ENCODE data around the gene WTAP. TPM values are rescaled to one million over a fixed set of nuclear protein-coding genes. Genes with fewer than 3 reads are reported as not detected.
A peak's percentile ranks its signal among the peaks of the same experiment; 100 is the strongest.

WTAP gene
- total RNA-seq, 4 donors from 2014 or later: 68.7 to 103 (median 85.3) TPM

- Histone ChIP-seq H3K4me1 (peaks cover 7% of the 10 kb centered on the region), H3K4me3 (no peak overlapping the region), H3K36me3 (peaks cover 90% of the 10 kb centered on the region), H3K27ac (no peak overlapping the region), H3K9me3 (no peaks in the 10 kb centered on the region), H3K27me3 (no peaks in the 10 kb centered on the region)
- 76% methylated on average over 3 of the region's 3 CpGs for WGBS
- no peak for DNase-seq (ENCODE audit: low spot score in 2 of 2)
- TF ChIP-seq EP300 (IDR thresholded peaks at IDR 0.05) (no peak), CTCF (IDR thresholded peaks at IDR 0.05) (no peak), POLR2A (IDR thresholded peaks at IDR 0.05) (no peak), POLR2AphosphoS5 (IDR thresholded peaks at IDR 0.05) (no peak)
These were observed 51.3 kb downstream of the WTAP start for GRCh38 chr6:159778542-159779103.

- H3K27me3 ChIP-seq: no peaks in the 10 kb centered on the region
- peaks cover 49% of the 10 kb centered on the region for H3K4me1 ChIP-seq
- no peak for TF ChIP-seq CTCF (IDR thresholded peaks at IDR 0.05)
- no peak for TF ChIP-seq POLR2AphosphoS5 (IDR thresholded peaks at IDR 0.05)
- no peak for TF ChIP-seq EP300 (IDR thresholded peaks at IDR 0.05)
- no peak for TF ChIP-seq POLR2A (IDR thresholded peaks at IDR 0.05)
- DNase-seq (ENCODE audit: low spot score in 2 of 2): no peak
- no peaks in the 10 kb centered on the region for H3K9me3 ChIP-seq
- peaks cover 34% of the 10 kb centered on the region for H3K36me3 ChIP-seq
- H3K27ac ChIP-seq: peak overlapping the region; percentile 91
- 25% methylated on average over 15 of the region's 15 CpGs for WGBS
- peak overlapping the region; percentile 79 for H3K4me3 ChIP-seq
These were observed 61.0 kb downstream of the WTAP start for GRCh38 chr6:159788276-159788675.

GRCh38 chr6:159788753-159789376, 61.6 kb downstream of the WTAP start:
- WGBS: under 1% methylated on average over 41 of the region's 60 CpGs
- peak in 1 of 2 donors; percentile 76 for DNase-seq (ENCODE audit: low spot score in 2 of 2)

GRCh38 chr6:159789377-159790148, 62.3 kb downstream of the WTAP start, which contains the start of gene TCP1:
TSS of gene TCP1 (minus strand) at chr6:159789602. CDS start at chr6:159789468, 134 bp downstream.
- H3K36me3 ChIP-seq: peaks cover 33% of the 10 kb centered on the region
- no peaks in the 10 kb centered on the region for H3K27me3 ChIP-seq
- TF ChIP-seq EP300 (IDR thresholded peaks at IDR 0.05): no peak
- TF ChIP-seq CTCF (IDR thresholded peaks at IDR 0.05): no peak
- peak; percentile 86 to 92 (median 89) for TF ChIP-seq POLR2AphosphoS5 (IDR thresholded peaks at IDR 0.05)
- TF ChIP-seq POLR2A (IDR thresholded peaks at IDR 0.05): peak; percentile 75 to 96
- peak within 1 kb of the TSS; percentile 79 for H3K4me3 ChIP-seq
- DNase-seq (ENCODE audit: low spot score in 2 of 2): peak; percentile 100
- peak within 1 kb of the TSS; percentile 91 for H3K27ac ChIP-seq
- WGBS: under 1% methylated on average over 39 of the region's 64 CpGs
- peaks cover 45% of the 10 kb centered on the region for H3K4me1 ChIP-seq
- no peaks in the 10 kb centered on the region for H3K9me3 ChIP-seq

More at GRCh38 chr6:159788753-159789376, 61.6 kb downstream of the WTAP start:
- Histone ChIP-seq H3K4me3 (peak overlapping the region; percentile 79), H3K9me3 (no peaks in the 10 kb centered on the region), H3K27ac (peak overlapping the region; percentile 91), H3K27me3 (no peaks in the 10 kb centered on the region), H3K4me1 (peaks cover 45% of the 10 kb centered on the region), H3K36me3 (peaks cover 31% of the 10 kb centered on the region)
- TF ChIP-seq POLR2AphosphoS5 (IDR thresholded peaks at IDR 0.05): no peak
- no peak for TF ChIP-seq CTCF (IDR thresholded peaks at IDR 0.05)
- TF ChIP-seq EP300 (IDR thresholded peaks at IDR 0.05): no peak
- TF ChIP-seq POLR2A (IDR thresholded peaks at IDR 0.05): no peak
